HG03064 (cell line): ENCODE results near the gene CD109.
"Not testable (repeated sequence)": the region's sequence is repeated elsewhere in the genome, so short reads cannot be mapped to it uniquely, and the experiment has no call there.

Experiments used
- ATAC-seq: cut with Tn5 transposase; IDR thresholded peaks from one replicate; pipeline ENCODE4 v1.9.1; 2021; ENCODE audit warnings: low read depth; ENCODE audit not compliant: unreplicated experiment

The CD109 gene

GRCh38 chr6:73769976-73770375, 74.0 kb downstream of the CD109 start:
- no peak for ATAC-seq

- ATAC-seq: peak; percentile 64
Observed at GRCh38 chr6:73774311-73774774, 78.3 kb downstream of the CD109 start.

- ATAC-seq: no peak
Observed at GRCh38 chr6:73779943-73780342, 83.9 kb downstream of the CD109 start.

GRCh38 chr6:73782911-73783310, 86.9 kb downstream of the CD109 start:
- ATAC-seq: no peak

GRCh38 chr6:73784726-73785505, 88.9 kb downstream of the CD109 start:
- no peak for ATAC-seq

GRCh38 chr6:73790574-73790973, 94.6 kb downstream of the CD109 start:
- no peak for ATAC-seq

- ATAC-seq: no peak
Observed at GRCh38 chr6:73791336-73791735, 95.3 kb downstream of the CD109 start.

- ATAC-seq: no peak
Observed at GRCh38 chr6:73792738-73793137, 96.7 kb downstream of the CD109 start.

- no peak for ATAC-seq
Observed at GRCh38 chr6:73796881-73797280, 100.9 kb downstream of the CD109 start.

- ATAC-seq: no peak
Observed at GRCh38 chr6:73797861-73798260, 101.9 kb downstream of the CD109 start.

- ATAC-seq: no peak
Observed at GRCh38 chr6:73798592-73798991, 102.6 kb downstream of the CD109 start.

GRCh38 chr6:73800997-73801396, 105.0 kb downstream of the CD109 start:
- ATAC-seq: no peak

GRCh38 chr6:73801652-73802268, 105.8 kb downstream of the CD109 start:
- no peak for ATAC-seq

GRCh38 chr6:73802366-73802765, 106.4 kb downstream of the CD109 start:
- ATAC-seq: no peak

GRCh38 chr6:73803562-73804241, 107.7 kb downstream of the CD109 start:
- no peak for ATAC-seq

- ATAC-seq: not testable (repeated sequence)
Observed at GRCh38 chr6:73805221-73805620, 109.2 kb downstream of the CD109 start.

- not testable (repeated sequence) for ATAC-seq
Observed at GRCh38 chr6:73805982-73806381, 110.0 kb downstream of the CD109 start.

- no peak for ATAC-seq
Observed at GRCh38 chr6:73811706-73812105, 115.7 kb downstream of the CD109 start.

- ATAC-seq: no peak
Observed at GRCh38 chr6:73817253-73817652, 121.2 kb downstream of the CD109 start.

GRCh38 chr6:73823046-73823735, 127.2 kb downstream of the CD109 start:
- ATAC-seq: no peak

GRCh38 chr6:73823832-73824231, 127.8 kb downstream of the CD109 start:
- no peak for ATAC-seq
